ENCODE results near the gene C2CD2. TPM values are rescaled to one million over a fixed set of nuclear protein-coding genes. Genes with fewer than 3 reads are reported as not detected.

The C2CD2 gene
- total RNA-seq, result 62.9 and 90.8 TPM in 2 replicates

GRCh38 chr21:41953831-41954653 lies at the start of gene C2CD2:
Gene C2CD2 (minus strand): TSS chr21:41954018. CDS start chr21:41953648, 370 bp downstream.

GRCh38 chr21:41879190-41879998 lies 74.4 kb downstream of the C2CD2 start, which contains the start of gene PRDM15:
Gene PRDM15 (minus strand): TSS chr21:41879344. CDS start chr21:41860363, 18,981 bp downstream.

Other genes starting within 250 kb of the C2CD2 start
- gene RIPK4, start 187.0 kb downstream of the C2CD2 start, total RNA-seq, result 0.38 and 1.7 TPM in 2 replicates
- gene PRDM15, start 74.7 kb downstream of the C2CD2 start, total RNA-seq, result 4.8 and 7.1 TPM in 2 replicates
- 7.7 and 9.0 TPM in 2 replicates for gene ZBTB21, start 56.3 kb upstream of the C2CD2 start, total RNA-seq
- under 0.01 TPM in 1 of 2 replicates, not detected in the other for gene UMODL1, start 117.3 kb upstream of the C2CD2 start, total RNA-seq

Measured in regular cardiac myocyte (primary cell).